HG02588 (cell line): ENCODE results near the gene ANGPTL7.
"Not testable (repeated sequence)": the region's sequence is repeated elsewhere in the genome, so short reads cannot be mapped to it uniquely, and the experiment has no call there.

Experiments used
- ATAC-seq: cut with Tn5 transposase; IDR thresholded peaks from one replicate; pipeline ENCODE4 v1.9.1; 2021; ENCODE audit warnings: mild to moderate bottlenecking, moderate library complexity; ENCODE audit not compliant: unreplicated experiment

The ANGPTL7 gene

GRCh38 chr1:11168731-11169130 lies 20.4 kb upstream of the ANGPTL7 start:
- ATAC-seq, result no peak

DNA sequence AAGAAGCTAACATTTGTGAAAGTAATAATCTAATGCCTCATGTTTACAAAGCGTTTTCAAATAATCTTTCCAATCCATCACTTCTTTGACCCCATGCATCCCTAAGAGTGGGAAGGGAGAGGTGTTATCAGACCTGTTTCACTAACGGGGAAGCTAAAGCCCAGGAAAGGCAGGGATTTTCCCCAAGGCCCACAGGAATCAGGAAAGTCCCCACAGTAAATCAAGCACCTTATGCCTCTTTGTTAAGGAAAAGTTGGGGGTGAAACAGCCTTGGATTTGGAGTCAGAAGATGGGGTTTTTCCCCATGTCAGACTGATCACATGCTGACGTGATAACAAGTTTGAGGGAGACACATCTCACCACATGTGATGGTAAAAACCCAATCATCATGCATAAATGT lies 20.0 kb upstream of the ANGPTL7 start:
- no peak for ATAC-seq

- no peak for ATAC-seq
Observed at GRCh38 chr1:11170102-11170501, 19.1 kb upstream of the ANGPTL7 start.

DNA sequence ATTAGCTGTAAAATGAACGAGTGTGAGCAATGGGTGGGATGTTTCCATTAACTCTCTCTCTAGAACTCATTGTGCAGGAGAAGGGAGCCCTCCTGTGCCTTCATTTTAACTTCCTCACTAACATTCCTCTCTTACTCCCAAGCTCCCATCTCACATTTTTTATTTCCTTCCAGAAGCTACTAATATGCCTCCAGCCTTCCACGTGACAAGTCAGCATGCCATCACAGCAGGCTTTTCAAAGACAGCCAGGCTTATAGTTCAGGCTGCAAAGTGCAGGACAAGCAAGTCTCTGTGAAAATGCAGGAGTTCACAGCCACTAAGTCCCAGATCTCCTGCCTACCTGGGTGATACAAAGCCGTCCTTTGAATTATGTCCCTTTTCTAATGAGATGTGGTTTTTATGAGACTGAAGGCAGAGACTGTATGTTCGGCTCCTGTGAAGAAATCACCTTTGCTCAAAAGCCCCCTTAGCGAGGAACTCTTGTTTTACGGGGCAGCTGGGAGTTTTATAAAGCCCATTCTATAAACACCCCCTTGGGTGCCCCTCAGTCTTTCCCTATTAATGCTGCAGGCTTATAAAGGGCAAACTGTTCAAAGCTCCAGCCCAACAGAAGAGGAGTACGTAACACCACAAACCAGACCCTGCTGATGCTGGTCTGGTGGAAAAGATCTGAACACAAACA lies 14.8 kb upstream of the ANGPTL7 start:
- ATAC-seq, result no peak

DNA sequence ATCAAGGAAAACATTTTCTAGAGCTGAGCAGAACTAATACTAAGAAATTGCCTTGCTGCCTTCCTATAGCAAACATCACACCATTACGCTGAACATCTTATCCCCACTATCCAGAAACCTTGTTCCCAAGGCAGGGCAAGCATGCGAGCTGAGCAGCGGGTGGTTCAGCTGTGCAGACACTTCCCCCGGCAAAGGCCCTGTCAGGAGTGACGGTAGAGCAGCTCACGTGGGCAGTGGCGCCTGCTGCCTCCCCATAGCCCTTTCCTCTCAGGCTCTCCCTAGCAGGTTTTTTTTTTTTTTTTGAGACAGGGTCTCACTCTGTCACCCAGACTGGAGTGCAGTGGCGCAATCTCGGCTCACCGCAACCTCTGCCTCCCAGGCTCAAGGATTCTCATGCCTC lies 13.7 kb upstream of the ANGPTL7 start:
- ATAC-seq, result no peak

DNA sequence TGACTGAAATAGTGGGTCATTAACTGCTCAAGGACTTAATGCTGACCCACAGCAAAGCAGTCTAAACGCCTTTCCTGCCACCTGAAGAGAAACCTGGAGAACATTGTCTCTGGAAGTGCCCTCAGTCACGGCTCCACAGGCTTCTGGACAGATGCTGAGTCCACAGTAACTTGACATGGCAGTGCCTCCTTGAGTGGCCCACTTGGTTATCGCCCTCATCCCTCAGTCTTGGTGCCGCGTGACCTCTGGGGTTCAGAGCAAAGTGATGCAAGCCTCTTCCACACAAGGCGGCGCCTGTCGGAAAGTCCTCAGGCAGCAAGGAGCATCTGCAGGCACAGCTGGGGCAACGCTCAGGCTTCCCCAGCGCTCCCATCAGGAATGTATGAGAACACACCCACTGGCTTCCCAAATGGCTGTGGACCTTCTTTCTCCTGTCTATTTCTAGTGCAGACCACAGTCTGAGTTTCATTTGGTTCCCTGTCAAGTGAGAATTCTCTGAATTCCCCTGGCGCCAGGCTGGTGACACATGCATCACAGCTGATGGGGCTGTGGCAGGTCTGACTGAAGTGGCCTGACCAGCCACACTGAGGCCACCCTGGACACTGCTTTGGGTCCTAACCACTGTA lies 13.0 kb upstream of the ANGPTL7 start:
- no peak for ATAC-seq

GRCh38 chr1:11178021-11179015 lies 10.8 kb upstream of the ANGPTL7 start:
- ATAC-seq, result no peak

DNA sequence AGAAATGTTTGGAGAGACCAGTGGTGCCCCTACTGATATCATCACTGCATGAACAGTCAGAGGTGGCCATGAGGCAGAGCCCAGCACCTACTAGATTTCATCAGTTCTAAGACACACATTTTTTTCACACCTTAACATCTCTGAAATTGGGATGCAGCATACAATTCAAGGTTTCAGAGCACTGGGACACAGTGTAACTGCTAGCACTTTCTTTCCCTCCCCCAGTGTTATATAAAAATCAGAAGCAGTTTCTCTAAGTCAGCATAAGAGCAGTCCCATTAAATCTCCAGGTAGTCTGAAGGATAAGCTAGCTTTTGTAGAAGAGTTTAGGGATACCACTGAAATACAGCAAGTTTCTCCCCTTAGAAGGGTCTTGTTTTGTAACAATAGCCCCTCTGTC lies 10.0 kb upstream of the ANGPTL7 start:
- ATAC-seq, result no peak

DNA sequence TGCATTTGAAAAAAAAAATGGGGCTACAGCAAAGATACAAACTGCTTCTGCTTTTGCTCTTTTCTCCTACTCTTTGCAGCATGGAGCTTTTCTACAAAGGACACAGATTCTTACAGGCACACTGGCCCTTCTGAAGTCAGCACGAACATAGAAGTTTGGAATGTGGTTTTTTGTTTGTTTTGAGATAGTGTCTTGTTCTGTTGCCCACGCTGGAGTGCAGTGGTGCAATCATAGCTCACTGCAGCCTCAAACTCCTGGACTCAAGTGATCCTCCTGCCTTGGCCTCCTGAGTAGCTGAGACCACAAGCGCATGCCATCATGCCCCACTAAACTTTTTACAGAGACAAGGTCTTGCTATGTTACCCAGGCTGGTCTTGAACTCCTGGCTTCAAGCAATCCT lies 9.4 kb upstream of the ANGPTL7 start:
- ATAC-seq, result not testable (repeated sequence)

GRCh38 chr1:11180342-11180744 lies 8.8 kb upstream of the ANGPTL7 start:
- ATAC-seq, result no peak

- ATAC-seq, result no peak
Observed at GRCh38 chr1:11182884-11183283, 6.3 kb upstream of the ANGPTL7 start.

GRCh38 chr1:11184973-11185372 lies 4.2 kb upstream of the ANGPTL7 start:
- no peak for ATAC-seq

DNA sequence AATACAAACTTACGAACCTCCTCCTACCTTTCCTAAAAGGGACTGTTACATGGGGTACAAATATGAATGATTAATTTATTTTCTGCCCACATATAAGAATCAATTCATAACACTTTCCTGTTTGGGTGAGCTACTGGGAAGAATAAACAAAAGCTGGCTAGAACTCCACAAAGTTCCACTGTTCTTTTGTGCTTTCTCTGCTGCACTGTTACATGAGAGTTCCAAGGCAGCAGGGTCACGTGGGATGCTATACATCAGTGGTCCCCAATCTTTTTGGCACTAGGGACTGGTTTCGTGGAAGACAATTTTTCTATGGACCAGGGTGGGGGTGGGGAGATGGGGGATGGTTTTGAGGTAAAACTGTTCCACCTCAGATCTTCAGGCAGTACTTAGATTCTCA lies 2.2 kb upstream of the ANGPTL7 start:
- no peak for ATAC-seq

DNA sequence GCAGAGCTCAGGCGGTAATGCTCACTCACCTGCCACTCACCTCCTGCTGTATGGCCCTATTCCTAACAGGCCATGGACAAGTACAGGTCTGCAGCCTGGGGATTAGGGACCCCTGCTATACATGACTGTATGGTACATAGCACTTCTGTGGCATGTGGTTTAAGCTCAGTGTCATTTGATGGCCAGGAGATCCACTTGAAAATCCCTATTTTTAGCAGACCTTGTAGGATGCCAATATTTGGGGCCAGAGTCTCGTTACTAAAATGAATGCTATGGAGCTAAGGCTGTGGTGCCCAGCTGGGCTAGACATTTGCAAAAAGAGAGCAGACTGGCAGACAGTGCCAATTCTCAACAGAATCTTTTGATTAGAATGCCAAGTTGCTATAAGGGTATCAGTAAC lies 1.7 kb upstream of the ANGPTL7 start:
- no peak for ATAC-seq

- no peak for ATAC-seq
Observed at GRCh38 chr1:11187931-11188330, 1.2 kb upstream of the ANGPTL7 start.

GRCh38 chr1:11188381-11188780 lies 774 bp upstream of the ANGPTL7 start:
- no peak for ATAC-seq

DNA sequence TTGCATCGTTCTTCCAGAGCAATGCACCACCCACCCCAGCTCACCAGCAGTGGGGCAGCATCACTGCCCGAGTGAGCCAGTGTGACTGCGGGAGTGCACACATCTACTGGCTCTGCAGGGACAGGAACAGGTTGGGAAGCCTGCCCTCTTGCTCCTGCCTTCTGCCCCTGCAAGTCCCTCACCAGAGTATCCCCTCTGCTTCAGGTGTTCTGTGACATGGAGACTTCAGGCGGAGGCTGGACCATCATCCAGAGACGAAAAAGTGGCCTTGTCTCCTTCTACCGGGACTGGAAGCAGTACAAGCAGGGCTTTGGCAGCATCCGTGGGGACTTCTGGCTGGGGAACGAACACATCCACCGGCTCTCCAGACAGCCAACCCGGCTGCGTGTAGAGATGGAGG lies 4.2 kb downstream of the ANGPTL7 start:
- no peak for ATAC-seq

DNA sequence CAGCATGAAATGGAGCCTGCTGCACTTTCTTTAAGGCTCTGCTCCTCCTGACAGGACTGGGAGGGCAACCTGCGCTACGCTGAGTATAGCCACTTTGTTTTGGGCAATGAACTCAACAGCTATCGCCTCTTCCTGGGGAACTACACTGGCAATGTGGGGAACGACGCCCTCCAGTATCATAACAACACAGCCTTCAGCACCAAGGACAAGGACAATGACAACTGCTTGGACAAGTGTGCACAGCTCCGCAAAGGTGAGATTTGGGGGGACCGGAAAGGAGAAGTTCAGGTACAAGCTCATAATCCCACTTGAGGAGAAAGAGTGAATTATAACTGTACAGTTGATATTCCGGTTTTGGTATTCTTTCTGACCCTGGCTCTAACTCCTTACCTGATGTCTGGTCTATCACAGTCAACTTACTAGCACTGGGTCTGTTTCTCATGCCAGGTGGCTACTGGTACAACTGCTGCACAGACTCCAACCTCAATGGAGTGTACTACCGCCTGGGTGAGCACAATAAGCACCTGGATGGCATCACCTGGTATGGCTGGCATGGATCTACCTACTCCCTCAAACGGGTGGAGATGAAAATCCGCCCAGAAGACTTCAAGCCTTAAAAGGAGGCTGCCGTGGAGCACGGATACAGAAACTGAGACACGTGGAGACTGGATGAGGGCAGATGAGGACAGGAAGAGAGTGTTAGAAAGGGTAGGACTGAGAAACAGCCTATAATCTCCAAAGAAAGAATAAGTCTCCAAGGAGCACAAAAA lies 5.4 kb downstream of the ANGPTL7 start:
- no peak for ATAC-seq

GRCh38 chr1:11196945-11197344 lies 7.8 kb downstream of the ANGPTL7 start:
- ATAC-seq, result no peak

GRCh38 chr1:11197359-11197758 lies 8.2 kb downstream of the ANGPTL7 start:
- no peak for ATAC-seq

DNA sequence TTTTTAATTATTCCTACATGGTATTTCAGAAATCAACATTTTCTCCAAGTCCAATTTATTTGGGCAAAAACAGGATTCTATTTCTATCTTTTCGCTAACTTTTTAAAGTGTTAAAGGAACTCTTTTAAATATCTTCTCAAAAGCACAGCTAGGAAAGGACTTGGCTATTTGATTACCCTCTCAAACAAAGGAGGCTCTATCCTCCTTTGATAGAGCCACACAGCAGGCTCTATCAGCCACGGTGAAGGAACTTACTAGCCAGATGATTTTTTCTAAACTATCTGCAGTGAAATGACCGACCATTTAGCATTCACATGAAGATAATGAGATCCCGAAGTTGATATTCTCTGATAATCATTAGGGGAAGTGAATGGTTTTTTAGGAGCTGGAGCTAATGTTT lies 9.1 kb downstream of the ANGPTL7 start:
- no peak for ATAC-seq
